Coronary artery (tissue), 2 donors: Measurements from ENCODE around the gene SERAC1.
"Not testable (repeated sequence)": the region's sequence is repeated elsewhere in the genome, so short reads cannot be mapped to it uniquely, and the experiment has no call there.

Experiments used
- DNase-seq: peaks from one replicate; pipeline ENCODE4 v3.0.0-alpha.2; 2017; ENCODE audit warnings: low spot score
- H3K27ac ChIP-seq, 2 donors: fragments of 200-600 bp; sonication (generic); one replicate each; pipeline ENCODE4 v1.5.1; 2016 to 2019
- H3K4me3 ChIP-seq: fragments of 200-600 bp; sonication (generic); 2 replicates; pipeline ENCODE4 v1.5.1; 2016; ENCODE audit warnings: mild to moderate bottlenecking, moderate library complexity
- CTCF ChIP-seq: fragments of 200-600 bp; sonication (generic); IDR thresholded peaks from one replicate; pipeline ENCODE4 v1.5.1; 2019; ENCODE audit warnings: antibody characterized with exemption

Gene SERAC1

GRCh38 chr6:158170656-158171081 lies 2.6 kb upstream of the SERAC1 start:
- no peak for TF ChIP-seq CTCF
- peak overlapping the region; percentile 41 to 84 for H3K27ac ChIP-seq

GRCh38 chr6:158169634-158170033 lies 1.6 kb upstream of the SERAC1 start:
- H3K27ac ChIP-seq = peak overlapping the region in 1 of 2 donors; percentile 84
- not testable (repeated sequence) for H3K4me3 ChIP-seq, DNase-seq

More at GRCh38 chr6:158170656-158171081, 2.6 kb upstream of the SERAC1 start:
- DNase-seq = no peak
- peak overlapping the region; percentile 40 for H3K4me3 ChIP-seq

GRCh38 chr6:158165919-158166416 lies 2.1 kb downstream of the SERAC1 start:
- no peak overlapping the region for H3K27ac ChIP-seq
- DNase-seq = no peak
- no peak overlapping the region for H3K4me3 ChIP-seq
- TF ChIP-seq CTCF = no peak

GRCh38 chr6:158164579-158165170 lies 3.4 kb downstream of the SERAC1 start:
- no peak for TF ChIP-seq CTCF
- Histone ChIP-seq H3K4me3 (no peak overlapping the region), H3K27ac (no peak overlapping the region)
- DNase-seq = no peak

- no peak for DNase-seq
- no peak for TF ChIP-seq CTCF
These were observed 6.4 kb downstream of the SERAC1 start for GRCh38 chr6:158161566-158162254.

GRCh38 chr6:158160932-158161539 lies 7.0 kb downstream of the SERAC1 start:
- peak overlapping the region in 1 of 2 donors; percentile 7 for H3K27ac ChIP-seq
- DNase-seq = no peak
- H3K4me3 ChIP-seq = no peak overlapping the region
- TF ChIP-seq CTCF = no peak

More at GRCh38 chr6:158161566-158162254, 6.4 kb downstream of the SERAC1 start:
- Histone ChIP-seq H3K27ac (peak overlapping the region in 1 of 2 donors; percentile 7), H3K4me3 (no peak overlapping the region)

GRCh38 chr6:158158748-158159147 lies 9.3 kb downstream of the SERAC1 start:
- Histone ChIP-seq H3K27ac (no peak overlapping the region), H3K4me3 (no peak overlapping the region)
- TF ChIP-seq CTCF = no peak
- no peak for DNase-seq
